HCT116 (cell line): Measurements from ENCODE around the gene ALDH3A1.

Experiments
- EZH2 ChIP-seq: fragments of 200-600 bp; sonication (generic); IDR thresholded peaks from 2 replicates; pipeline ENCODE4 v1.6.1; 2017; ENCODE audit warnings: antibody characterized with exemption, mixed run types
- EZH2phosphoT487 ChIP-seq: fragments of 200-600 bp; IDR thresholded peaks from 2 replicates; pipeline ENCODE4 v1.6.1; 2018; ENCODE audit warnings: antibody characterized with exemption, borderline replicate concordance
- FOSL1 ChIP-seq: IDR thresholded peaks from 2 replicates; pipeline ENCODE4 v1.6.1; 2012; ENCODE audit warnings: low read depth
- JUND ChIP-seq: IDR thresholded peaks from 2 replicates; pipeline ENCODE4 v1.6.1; 2012
- POLR2A ChIP-seq: IDR thresholded peaks from 2 replicates; pipeline ENCODE4 v1.7.0; 2011; ENCODE audit warnings: borderline replicate concordance; ENCODE audit not compliant: insufficient read depth, insufficient read length; ENCODE audit errors: extremely low read depth
- POLR2AphosphoS5 ChIP-seq: IDR thresholded peaks from 2 replicates; pipeline ENCODE4 v1.6.1; 2011; ENCODE audit warnings: mild to moderate bottlenecking, low read depth, low read length, moderate library complexity
- TF ChIP-seq, protein P1 (sequence below): IDR thresholded peaks from 2 replicates; pipeline ENCODE4 v1.6.1; 2011; ENCODE audit warnings: mild to moderate bottlenecking, low read length, moderate library complexity; ENCODE audit not compliant: insufficient replicate concordance; ENCODE audit errors: extremely low read depth
- TF ChIP-seq, protein P2 (sequence below): IDR thresholded peaks from 2 replicates; pipeline ENCODE4 v1.6.1; 2012; ENCODE audit warnings: low read depth
- TF ChIP-seq, protein P3 (sequence below), 3 experiments: fragments of 200-600 bp in 1 of 3; sonication (generic) in 1 of 3; IDR thresholded peaks in 2 of 3; conservative IDR thresholded peaks in 1 of 3; 2 replicates each; pipeline ENCODE4 v1.5.1; 2012 to 2017; ENCODE audit warnings: low read depth in 2 of 3, low read length in 2 of 3, antibody characterized with exemption in 1 of 3, borderline replicate concordance in 1 of 3, control low read depth in 1 of 3, mild to moderate bottlenecking in 1 of 3, mixed read lengths in 1 of 3, mixed run types in 1 of 3, moderate library complexity in 1 of 3; ENCODE audit not compliant: insufficient read depth in 1 of 3
- TF ChIP-seq, protein P4 (sequence below): IDR thresholded peaks from 2 replicates; pipeline ENCODE4 v1.6.1; 2012
- TF ChIP-seq, protein P5 (sequence below): IDR thresholded peaks from 2 replicates; pipeline ENCODE4 v1.6.1; 2012

DNA sequence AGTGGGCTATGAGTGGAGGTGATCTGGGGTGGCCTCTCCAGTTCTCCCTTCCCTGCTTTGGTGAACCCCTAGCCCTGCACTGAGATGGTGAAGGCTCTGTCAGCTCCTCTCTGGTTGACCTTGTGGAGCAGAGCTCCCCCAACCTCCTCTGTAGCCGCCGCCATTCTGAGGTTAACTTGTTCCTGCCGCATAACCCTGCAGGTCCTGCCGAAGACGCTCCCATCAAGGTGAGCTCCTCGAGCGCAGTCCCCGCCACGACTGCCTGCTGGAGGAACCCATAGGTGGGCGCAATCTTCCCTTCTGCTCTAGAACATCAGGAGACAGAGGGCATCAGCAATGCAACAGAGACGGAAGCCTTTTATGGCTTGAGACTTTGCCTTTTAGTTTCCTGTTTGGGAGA lies 16.5 kb downstream of the ALDH3A1 start:
- TF ChIP-seq, protein P1, sequence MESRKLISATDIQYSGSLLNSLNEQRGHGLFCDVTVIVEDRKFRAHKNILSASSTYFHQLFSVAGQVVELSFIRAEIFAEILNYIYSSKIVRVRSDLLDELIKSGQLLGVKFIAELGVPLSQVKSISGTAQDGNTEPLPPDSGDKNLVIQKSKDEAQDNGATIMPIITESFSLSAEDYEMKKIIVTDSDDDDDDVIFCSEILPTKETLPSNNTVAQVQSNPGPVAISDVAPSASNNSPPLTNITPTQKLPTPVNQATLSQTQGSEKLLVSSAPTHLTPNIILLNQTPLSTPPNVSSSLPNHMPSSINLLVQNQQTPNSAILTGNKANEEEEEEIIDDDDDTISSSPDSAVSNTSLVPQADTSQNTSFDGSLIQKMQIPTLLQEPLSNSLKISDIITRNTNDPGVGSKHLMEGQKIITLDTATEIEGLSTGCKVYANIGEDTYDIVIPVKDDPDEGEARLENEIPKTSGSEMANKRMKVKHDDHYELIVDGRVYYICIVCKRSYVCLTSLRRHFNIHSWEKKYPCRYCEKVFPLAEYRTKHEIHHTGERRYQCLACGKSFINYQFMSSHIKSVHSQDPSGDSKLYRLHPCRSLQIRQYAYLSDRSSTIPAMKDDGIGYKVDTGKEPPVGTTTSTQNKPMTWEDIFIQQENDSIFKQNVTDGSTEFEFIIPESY, result no peak
- TF ChIP-seq, protein P2, sequence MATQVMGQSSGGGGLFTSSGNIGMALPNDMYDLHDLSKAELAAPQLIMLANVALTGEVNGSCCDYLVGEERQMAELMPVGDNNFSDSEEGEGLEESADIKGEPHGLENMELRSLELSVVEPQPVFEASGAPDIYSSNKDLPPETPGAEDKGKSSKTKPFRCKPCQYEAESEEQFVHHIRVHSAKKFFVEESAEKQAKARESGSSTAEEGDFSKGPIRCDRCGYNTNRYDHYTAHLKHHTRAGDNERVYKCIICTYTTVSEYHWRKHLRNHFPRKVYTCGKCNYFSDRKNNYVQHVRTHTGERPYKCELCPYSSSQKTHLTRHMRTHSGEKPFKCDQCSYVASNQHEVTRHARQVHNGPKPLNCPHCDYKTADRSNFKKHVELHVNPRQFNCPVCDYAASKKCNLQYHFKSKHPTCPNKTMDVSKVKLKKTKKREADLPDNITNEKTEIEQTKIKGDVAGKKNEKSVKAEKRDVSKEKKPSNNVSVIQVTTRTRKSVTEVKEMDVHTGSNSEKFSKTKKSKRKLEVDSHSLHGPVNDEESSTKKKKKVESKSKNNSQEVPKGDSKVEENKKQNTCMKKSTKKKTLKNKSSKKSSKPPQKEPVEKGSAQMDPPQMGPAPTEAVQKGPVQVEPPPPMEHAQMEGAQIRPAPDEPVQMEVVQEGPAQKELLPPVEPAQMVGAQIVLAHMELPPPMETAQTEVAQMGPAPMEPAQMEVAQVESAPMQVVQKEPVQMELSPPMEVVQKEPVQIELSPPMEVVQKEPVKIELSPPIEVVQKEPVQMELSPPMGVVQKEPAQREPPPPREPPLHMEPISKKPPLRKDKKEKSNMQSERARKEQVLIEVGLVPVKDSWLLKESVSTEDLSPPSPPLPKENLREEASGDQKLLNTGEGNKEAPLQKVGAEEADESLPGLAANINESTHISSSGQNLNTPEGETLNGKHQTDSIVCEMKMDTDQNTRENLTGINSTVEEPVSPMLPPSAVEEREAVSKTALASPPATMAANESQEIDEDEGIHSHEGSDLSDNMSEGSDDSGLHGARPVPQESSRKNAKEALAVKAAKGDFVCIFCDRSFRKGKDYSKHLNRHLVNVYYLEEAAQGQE, result no peak
- TF ChIP-seq, protein P3, sequence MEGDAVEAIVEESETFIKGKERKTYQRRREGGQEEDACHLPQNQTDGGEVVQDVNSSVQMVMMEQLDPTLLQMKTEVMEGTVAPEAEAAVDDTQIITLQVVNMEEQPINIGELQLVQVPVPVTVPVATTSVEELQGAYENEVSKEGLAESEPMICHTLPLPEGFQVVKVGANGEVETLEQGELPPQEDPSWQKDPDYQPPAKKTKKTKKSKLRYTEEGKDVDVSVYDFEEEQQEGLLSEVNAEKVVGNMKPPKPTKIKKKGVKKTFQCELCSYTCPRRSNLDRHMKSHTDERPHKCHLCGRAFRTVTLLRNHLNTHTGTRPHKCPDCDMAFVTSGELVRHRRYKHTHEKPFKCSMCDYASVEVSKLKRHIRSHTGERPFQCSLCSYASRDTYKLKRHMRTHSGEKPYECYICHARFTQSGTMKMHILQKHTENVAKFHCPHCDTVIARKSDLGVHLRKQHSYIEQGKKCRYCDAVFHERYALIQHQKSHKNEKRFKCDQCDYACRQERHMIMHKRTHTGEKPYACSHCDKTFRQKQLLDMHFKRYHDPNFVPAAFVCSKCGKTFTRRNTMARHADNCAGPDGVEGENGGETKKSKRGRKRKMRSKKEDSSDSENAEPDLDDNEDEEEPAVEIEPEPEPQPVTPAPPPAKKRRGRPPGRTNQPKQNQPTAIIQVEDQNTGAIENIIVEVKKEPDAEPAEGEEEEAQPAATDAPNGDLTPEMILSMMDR (IDR thresholded peaks at IDR 0.05 in 2 of 3, conservative IDR thresholded peaks at IDR 0.05 in 1 of 3; ENCODE audit: borderline replicate concordance in 1 of 3, insufficient read depth in 1 of 3, low read depth in 2 of 3, low read length in 2 of 3), result no peak
- TF ChIP-seq, protein P4, sequence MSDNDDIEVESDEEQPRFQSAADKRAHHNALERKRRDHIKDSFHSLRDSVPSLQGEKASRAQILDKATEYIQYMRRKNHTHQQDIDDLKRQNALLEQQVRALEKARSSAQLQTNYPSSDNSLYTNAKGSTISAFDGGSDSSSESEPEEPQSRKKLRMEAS, result no peak
- TF ChIP-seq POLR2A (no peak), JUND (no peak), POLR2AphosphoS5 (no peak), EZH2 (no peak), FOSL1 (no peak), EZH2phosphoT487 (no peak)
- TF ChIP-seq, protein P5, sequence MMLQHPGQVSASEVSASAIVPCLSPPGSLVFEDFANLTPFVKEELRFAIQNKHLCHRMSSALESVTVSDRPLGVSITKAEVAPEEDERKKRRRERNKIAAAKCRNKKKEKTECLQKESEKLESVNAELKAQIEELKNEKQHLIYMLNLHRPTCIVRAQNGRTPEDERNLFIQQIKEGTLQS, result no peak
